ENCODE results near the gene ARL2BP.

DNA sequence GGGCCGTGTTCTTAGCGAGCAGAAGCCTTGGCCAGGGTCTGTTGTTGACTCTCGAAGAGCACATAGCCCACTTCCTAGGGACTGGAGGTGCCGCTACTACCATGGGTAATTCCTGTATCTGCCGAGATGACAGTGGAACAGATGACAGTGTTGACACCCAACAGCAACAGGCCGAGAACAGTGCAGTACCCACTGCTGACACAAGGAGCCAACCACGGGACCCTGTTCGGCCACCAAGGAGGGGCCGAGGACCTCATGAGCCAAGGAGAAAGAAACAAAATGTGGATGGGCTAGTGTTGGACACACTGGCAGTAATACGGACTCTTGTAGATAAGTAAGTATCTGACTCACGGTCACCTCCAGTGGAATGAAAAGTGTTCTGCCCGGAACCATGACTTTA lies 40.4 kb upstream of the ARL2BP start:
- TF ChIP-seq, protein P1, sequence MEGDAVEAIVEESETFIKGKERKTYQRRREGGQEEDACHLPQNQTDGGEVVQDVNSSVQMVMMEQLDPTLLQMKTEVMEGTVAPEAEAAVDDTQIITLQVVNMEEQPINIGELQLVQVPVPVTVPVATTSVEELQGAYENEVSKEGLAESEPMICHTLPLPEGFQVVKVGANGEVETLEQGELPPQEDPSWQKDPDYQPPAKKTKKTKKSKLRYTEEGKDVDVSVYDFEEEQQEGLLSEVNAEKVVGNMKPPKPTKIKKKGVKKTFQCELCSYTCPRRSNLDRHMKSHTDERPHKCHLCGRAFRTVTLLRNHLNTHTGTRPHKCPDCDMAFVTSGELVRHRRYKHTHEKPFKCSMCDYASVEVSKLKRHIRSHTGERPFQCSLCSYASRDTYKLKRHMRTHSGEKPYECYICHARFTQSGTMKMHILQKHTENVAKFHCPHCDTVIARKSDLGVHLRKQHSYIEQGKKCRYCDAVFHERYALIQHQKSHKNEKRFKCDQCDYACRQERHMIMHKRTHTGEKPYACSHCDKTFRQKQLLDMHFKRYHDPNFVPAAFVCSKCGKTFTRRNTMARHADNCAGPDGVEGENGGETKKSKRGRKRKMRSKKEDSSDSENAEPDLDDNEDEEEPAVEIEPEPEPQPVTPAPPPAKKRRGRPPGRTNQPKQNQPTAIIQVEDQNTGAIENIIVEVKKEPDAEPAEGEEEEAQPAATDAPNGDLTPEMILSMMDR (IDR thresholded peaks at IDR 0.05), result no peak
- no peak for TF ChIP-seq POLR2A (IDR thresholded peaks at IDR 0.05)

Data from right lobe of liver (tissue), 4 donors.